Esophagus squamous epithelium (tissue), 4 donors: Measurements from ENCODE around the gene LCP1.

Experiments
- POLR2A ChIP-seq, 4 donors: fragments of 450-650 bp; IDR thresholded peaks; one replicate each; pipeline ENCODE4 v1.6.1; 2017; ENCODE audit warnings: antibody characterized with exemption in 4 of 4, mild to moderate bottlenecking in 4 of 4, moderate library complexity in 3 of 4
- TF ChIP-seq, protein P1 (sequence below), 6 experiments: fragments of 450-650 bp in 4 of 6; fragments of 200-600 bp in 2 of 6; sonication (generic) in 2 of 6; IDR thresholded peaks; one replicate each; pipeline ENCODE4 v1.5.1; 2016 to 2019; ENCODE audit warnings: antibody characterized with exemption in 6 of 6, mild to moderate bottlenecking in 4 of 6, moderate library complexity in 4 of 6

GRCh38 chr13:46100191-46100815, 81.7 kb downstream of the LCP1 start:
- TF ChIP-seq, protein P1, sequence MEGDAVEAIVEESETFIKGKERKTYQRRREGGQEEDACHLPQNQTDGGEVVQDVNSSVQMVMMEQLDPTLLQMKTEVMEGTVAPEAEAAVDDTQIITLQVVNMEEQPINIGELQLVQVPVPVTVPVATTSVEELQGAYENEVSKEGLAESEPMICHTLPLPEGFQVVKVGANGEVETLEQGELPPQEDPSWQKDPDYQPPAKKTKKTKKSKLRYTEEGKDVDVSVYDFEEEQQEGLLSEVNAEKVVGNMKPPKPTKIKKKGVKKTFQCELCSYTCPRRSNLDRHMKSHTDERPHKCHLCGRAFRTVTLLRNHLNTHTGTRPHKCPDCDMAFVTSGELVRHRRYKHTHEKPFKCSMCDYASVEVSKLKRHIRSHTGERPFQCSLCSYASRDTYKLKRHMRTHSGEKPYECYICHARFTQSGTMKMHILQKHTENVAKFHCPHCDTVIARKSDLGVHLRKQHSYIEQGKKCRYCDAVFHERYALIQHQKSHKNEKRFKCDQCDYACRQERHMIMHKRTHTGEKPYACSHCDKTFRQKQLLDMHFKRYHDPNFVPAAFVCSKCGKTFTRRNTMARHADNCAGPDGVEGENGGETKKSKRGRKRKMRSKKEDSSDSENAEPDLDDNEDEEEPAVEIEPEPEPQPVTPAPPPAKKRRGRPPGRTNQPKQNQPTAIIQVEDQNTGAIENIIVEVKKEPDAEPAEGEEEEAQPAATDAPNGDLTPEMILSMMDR (IDR thresholded peaks at IDR 0.05) = no peak
- no peak for TF ChIP-seq POLR2A (IDR thresholded peaks at IDR 0.05)
